SK-N-SH (cell line): ENCODE data around the gene DCXR. TPM values are rescaled to one million over a fixed set of nuclear protein-coding genes. Genes with fewer than 3 reads are reported as not detected.

Experiments used
- CTCF ChIA-PET: fragments of 300-600, 350-600 bp; formaldehyde crosslinking; extraction: SDS; loops from one replicate; lab custom pipeline; 2021; lab: Yijun Ruan, JAX
- POLR2A ChIA-PET: fragments of 350-600 bp; sonication (Branson Sonifier 250); formaldehyde crosslinking; extraction: SDS; loops from one replicate; lab custom pipeline; 2020; ENCODE audit warnings: antibody characterized with exemption, inconsistent platforms; lab: Yijun Ruan, JAX
- DNase-seq: peaks from one replicate; pipeline ENCODE4 v3.0.0; 2012
- H2AFZ ChIP-seq: fragments of 200-600 bp; sonication (generic); 2 replicates; pipeline ENCODE4 v1.8.1; 2016; ENCODE audit warnings: antibody characterized with exemption, mild to moderate bottlenecking, low read depth
- H3F3A ChIP-seq: fragments of 200-600 bp; sonication (generic); replicated peaks from 2 replicates; pipeline ENCODE3; 2016; ENCODE audit warnings: antibody characterized with exemption, mild to moderate bottlenecking; ENCODE audit not compliant: insufficient read depth
- H3K27ac ChIP-seq, 2 experiments: fragments of 200-500 bp in 1 of 2; fragments of 200-600 bp in 1 of 2; sonication (Bioruptor generic) in 1 of 2; sonication (generic), shearing (Covaris generic) in 1 of 2; 2 replicates each; pipeline versions ENCODE4 v1.5.1 to v1.6.1; 2014 to 2016; ENCODE audit warnings: low read depth in 2 of 2, inconsistent platforms in 1 of 2, low read length in 1 of 2, mild to moderate bottlenecking in 1 of 2, mixed read lengths in 1 of 2
- H3K27me3 ChIP-seq: fragments of 200-600 bp; sonication (generic), shearing (Covaris generic); 2 replicates; pipeline ENCODE4 v1.6.1; 2016; ENCODE audit warnings: mixed run types; ENCODE audit not compliant: insufficient read depth
- H3K36me3 ChIP-seq, 2 experiments: fragments of 200-500 bp in 1 of 2; fragments of 200-600 bp in 1 of 2; sonication (Bioruptor generic) in 1 of 2; sonication (generic) in 1 of 2; replicated peaks in 1 of 2; 2 replicates each; pipeline versions ENCODE3 to v1.5.1; 2014 to 2016; ENCODE audit warnings: low read length in 1 of 2, mild to moderate bottlenecking in 1 of 2; ENCODE audit not compliant: insufficient read depth in 2 of 2, control insufficient read depth in 1 of 2
- H3K4me1 ChIP-seq, 2 experiments: fragments of 200-500 bp in 1 of 2; fragments of 200-600 bp in 1 of 2; sonication (Bioruptor generic) in 1 of 2; sonication (generic), shearing (Covaris generic) in 1 of 2; 2 replicates each; pipeline versions ENCODE4 v1.5.1 to v1.6.1; 2014 to 2016; ENCODE audit warnings: low read depth in 1 of 2, low read length in 1 of 2, mixed run types in 1 of 2; ENCODE audit not compliant: insufficient read depth in 2 of 2, control insufficient read depth in 1 of 2
- H3K4me2 ChIP-seq: fragments of 200-600 bp; sonication (generic), shearing (Covaris generic); 2 replicates; pipeline ENCODE4 v1.6.1; 2017; ENCODE audit warnings: mixed run types
- H3K4me3 ChIP-seq, 2 experiments: fragments of 200-500 bp in 1 of 2; fragments of 200-600 bp in 1 of 2; sonication (Bioruptor generic) in 1 of 2; sonication (generic), shearing (Covaris generic) in 1 of 2; 2 replicates each; pipeline versions ENCODE4 v1.5.1 to v1.8.1; 2014 to 2016; ENCODE audit warnings: low read depth in 2 of 2, inconsistent platforms in 1 of 2, low read length in 1 of 2, mild to moderate bottlenecking in 1 of 2, mixed read lengths in 1 of 2, moderate library complexity in 1 of 2
- H3K79me2 ChIP-seq: fragments of 200-600 bp; sonication (generic); 2 replicates; pipeline ENCODE4 v1.8.1; 2017; ENCODE audit warnings: mild to moderate bottlenecking; ENCODE audit not compliant: insufficient read depth
- H3K9ac ChIP-seq: fragments of 200-600 bp; sonication (generic); 2 replicates; pipeline ENCODE4 v1.6.1; 2017; ENCODE audit warnings: mixed run types
- H3K9me2 ChIP-seq: fragments of 200-600 bp; sonication (generic); 2 replicates; pipeline ENCODE4 v1.6.1; 2017; ENCODE audit warnings: mixed run types
- H3K9me3 ChIP-seq: fragments of 200-600 bp; sonication (generic); 2 replicates; pipeline ENCODE4 v1.6.1; 2017; ENCODE audit warnings: mixed run types, mild to moderate bottlenecking, moderate library complexity
- H4K20me1 ChIP-seq: fragments of 200-600 bp; sonication (generic); 2 replicates; pipeline ENCODE4 v1.6.1; 2017; ENCODE audit warnings: mild to moderate bottlenecking, mixed run types; ENCODE audit not compliant: insufficient read depth
- CHD2 ChIP-seq: fragments of 150-350 bp; IDR thresholded peaks from 2 replicates; pipeline ENCODE4 v1.6.1; 2018; ENCODE audit warnings: low read length; ENCODE audit not compliant: partially characterized antibody
- ELF1 ChIP-seq: IDR thresholded peaks from 2 replicates; pipeline ENCODE4 v1.4.0; 2012
- FOSL2 ChIP-seq: IDR thresholded peaks from 2 replicates; pipeline ENCODE4 v1.4.0; 2012; ENCODE audit warnings: low read depth, mild to moderate bottlenecking, moderate library complexity, borderline replicate concordance
- FOXJ3 ChIP-seq: sonication (generic); formaldehyde crosslinking; IDR thresholded peaks from 2 replicates; pipeline ENCODE4 v1.5.1; 2020; ENCODE audit warnings: mild to moderate bottlenecking, missing genetic modification reagents
- FOXM1 ChIP-seq: IDR thresholded peaks from 2 replicates; pipeline ENCODE4 v1.4.0; 2012; ENCODE audit warnings: low read depth, mild to moderate bottlenecking
- GATA2 ChIP-seq: sonication (generic); formaldehyde crosslinking; IDR thresholded peaks from 2 replicates; pipeline ENCODE4 v1.5.0; 2020; ENCODE audit warnings: mild to moderate bottlenecking, missing genetic modification reagents
- JUND ChIP-seq: IDR thresholded peaks from 2 replicates; pipeline ENCODE4 v1.4.0; 2012
- NRF1 ChIP-seq: IDR thresholded peaks from 2 replicates; pipeline ENCODE4 v1.6.1; 2012; ENCODE audit warnings: low read depth, mild to moderate bottlenecking, low read length
- POLR2AphosphoS5 ChIP-seq: IDR thresholded peaks from 2 replicates; pipeline ENCODE4 v1.6.1; 2012; ENCODE audit warnings: low read depth, low read length
- RAD21 ChIP-seq: IDR thresholded peaks from 2 replicates; pipeline ENCODE4 v1.6.1; 2012; ENCODE audit warnings: mild to moderate bottlenecking, low read length
- RCOR1 ChIP-seq: fragments of 150-350 bp; IDR thresholded peaks from 2 replicates; pipeline ENCODE4 v1.6.1; 2017; ENCODE audit warnings: antibody characterized with exemption, low read length
- RFX5 ChIP-seq: IDR thresholded peaks from 2 replicates; pipeline ENCODE4 v1.6.1; 2012; ENCODE audit warnings: mild to moderate bottlenecking, improper control_type of control experiment, low read length
- SIN3A ChIP-seq: IDR thresholded peaks from 2 replicates; pipeline ENCODE4 v1.6.1; 2012; ENCODE audit warnings: low read depth, mild to moderate bottlenecking, low read length, moderate library complexity, borderline replicate concordance
- TEAD4 ChIP-seq: IDR thresholded peaks from 2 replicates; pipeline ENCODE4 v1.4.0; 2012; ENCODE audit warnings: mild to moderate bottlenecking, borderline replicate concordance; ENCODE audit not compliant: insufficient read depth
- YY1 ChIP-seq: IDR thresholded peaks from 2 replicates; pipeline ENCODE4 v1.4.0; 2012; ENCODE audit warnings: low read depth, mild to moderate bottlenecking
- WGBS: methylation state at CpG from one replicate; pipeline ENCODE4 v1.1.6; 2017; ENCODE audit warnings: low lambda C conversion rate; 5-methylcytosine and 5-hydroxymethylcytosine counted together
- polyA plus RNA-seq, 3 experiments: library from polyadenylated mRNA; depleted of rRNA; stranded (reverse); fragments of >200 nt; gene quantifications; 2 replicates each; pipeline ENCODE4 v1.2.3, GENCODE V29; 2012
- TF ChIP-seq, protein P1 (sequence below): IDR thresholded peaks from 2 replicates; pipeline ENCODE4; 2012
- TF ChIP-seq, protein P2 (sequence below): fragments of 150-350 bp; IDR thresholded peaks from 2 replicates; pipeline ENCODE4 v1.6.1; 2017; ENCODE audit warnings: antibody characterized with exemption, low read length, low read depth, borderline replicate concordance
- TF ChIP-seq, protein P3 (sequence below): IDR thresholded peaks from 2 replicates; pipeline ENCODE4 v1.4.0; 2012; ENCODE audit warnings: low read depth

Gene DCXR
- polyA plus RNA-seq, 1 of the 3 experiments (the other 2 are of a cell fraction) = 190 TPM

DNA sequence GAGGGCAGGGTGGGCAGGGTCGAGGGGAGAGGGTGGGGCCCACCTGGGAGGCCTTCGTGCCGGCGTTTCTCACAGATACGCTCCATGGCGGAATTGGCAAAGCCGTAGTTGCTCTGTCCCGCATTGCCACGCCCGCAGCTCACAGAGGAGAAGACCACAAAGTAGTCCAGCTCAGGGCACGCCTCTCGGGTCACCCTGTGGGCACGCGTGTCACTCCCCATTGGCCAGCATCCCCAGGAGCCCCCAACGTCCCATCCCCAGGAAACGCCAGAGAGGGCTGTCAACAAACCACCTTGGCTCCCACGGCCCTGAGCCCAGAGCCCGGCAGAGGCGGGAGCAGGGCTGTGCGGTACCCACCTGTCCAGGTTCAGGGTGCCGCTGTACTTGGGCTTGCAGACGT, 44.5 kb upstream of the DCXR start:
- ChIA-PET POLR2A (interaction anchor here (0.7 kb wide), 1 partner anchor 23 kb away, joined by 3 read pairs; no protein-coding TSS in a partner anchor), CTCF (interaction anchor here (1.2 to 2.6 kb wide), 3 partner anchors 20 to 122 kb away, joined by 3 to 12 read pairs (median 4); no protein-coding TSS in a partner anchor)
- Histone ChIP-seq H3K9me2 (no peaks in the 10 kb centered on the region), H3K27ac (no peak overlapping the region), H2AFZ (no peak overlapping the region), H3K9ac (no peak overlapping the region), H3K79me2 (no peaks in the 10 kb centered on the region), H3K4me2 (no peak overlapping the region), H3K36me3 (peaks cover 23 to 84% of the 10 kb centered on the region in 2 experiments), H3K4me3 (no peak overlapping the region), H3K4me1 (no peaks in the 10 kb centered on the region), H3K27me3 (no peaks in the 10 kb centered on the region), H3K9me3 (no peaks in the 10 kb centered on the region), H4K20me1 (no peaks in the 10 kb centered on the region), H3F3A (peaks cover 7% of the 10 kb centered on the region)
- no peak for DNase-seq
- 94% methylated on average over 17 of the region's 22 CpGs for WGBS
- no peak for TF ChIP-seq TEAD4
- TF ChIP-seq FOXM1 = no peak
- TF ChIP-seq ELF1 = no peak
- TF ChIP-seq SIN3A = no peak
- TF ChIP-seq NRF1 = no peak
- no peak for TF ChIP-seq RFX5
- TF ChIP-seq, protein P1, sequence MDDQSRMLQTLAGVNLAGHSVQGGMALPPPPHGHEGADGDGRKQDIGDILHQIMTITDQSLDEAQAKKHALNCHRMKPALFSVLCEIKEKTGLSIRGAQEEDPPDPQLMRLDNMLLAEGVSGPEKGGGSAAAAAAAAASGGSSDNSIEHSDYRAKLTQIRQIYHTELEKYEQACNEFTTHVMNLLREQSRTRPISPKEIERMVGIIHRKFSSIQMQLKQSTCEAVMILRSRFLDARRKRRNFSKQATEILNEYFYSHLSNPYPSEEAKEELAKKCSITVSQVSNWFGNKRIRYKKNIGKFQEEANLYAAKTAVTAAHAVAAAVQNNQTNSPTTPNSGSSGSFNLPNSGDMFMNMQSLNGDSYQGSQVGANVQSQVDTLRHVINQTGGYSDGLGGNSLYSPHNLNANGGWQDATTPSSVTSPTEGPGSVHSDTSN = no peak
- TF ChIP-seq FOXJ3 (CRISPR knock-in tag) = no peak
- no peak for TF ChIP-seq CHD2
- TF ChIP-seq, protein P2, sequence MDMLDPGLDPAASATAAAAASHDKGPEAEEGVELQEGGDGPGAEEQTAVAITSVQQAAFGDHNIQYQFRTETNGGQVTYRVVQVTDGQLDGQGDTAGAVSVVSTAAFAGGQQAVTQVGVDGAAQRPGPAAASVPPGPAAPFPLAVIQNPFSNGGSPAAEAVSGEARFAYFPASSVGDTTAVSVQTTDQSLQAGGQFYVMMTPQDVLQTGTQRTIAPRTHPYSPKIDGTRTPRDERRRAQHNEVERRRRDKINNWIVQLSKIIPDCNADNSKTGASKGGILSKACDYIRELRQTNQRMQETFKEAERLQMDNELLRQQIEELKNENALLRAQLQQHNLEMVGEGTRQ = no peak

DNA sequence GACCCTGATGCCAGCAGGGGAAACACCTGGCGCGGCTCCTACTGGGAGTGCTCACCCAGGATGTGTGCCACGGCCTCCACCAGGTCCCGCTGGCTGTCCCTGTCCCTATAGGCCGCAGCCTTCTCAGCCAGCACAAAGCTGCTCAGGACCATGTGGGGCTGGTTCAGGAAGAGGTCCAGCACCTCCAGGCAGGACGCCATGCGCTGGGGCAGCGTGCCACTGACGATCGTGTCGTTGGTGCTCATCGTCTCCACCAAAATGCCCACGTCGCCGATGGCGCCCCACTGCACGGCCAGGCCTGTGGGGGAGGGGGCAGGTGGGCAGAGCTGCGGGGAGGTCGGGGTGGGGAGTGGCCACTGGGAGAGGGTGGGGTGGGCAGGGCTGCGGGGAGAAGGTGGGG, 44.0 kb upstream of the DCXR start:
- Histone ChIP-seq H3K4me2 (no peak overlapping the region), H3K9me2 (no peaks in the 10 kb centered on the region), H3K9me3 (no peaks in the 10 kb centered on the region), H3K4me3 (no peak overlapping the region), H3K36me3 (peaks cover 22 to 80% of the 10 kb centered on the region in 2 experiments), H3K27me3 (no peaks in the 10 kb centered on the region), H3K9ac (no peak overlapping the region), H3K27ac (no peak overlapping the region), H4K20me1 (no peaks in the 10 kb centered on the region), H3F3A (peaks cover 11% of the 10 kb centered on the region), H3K4me1 (no peaks in the 10 kb centered on the region), H3K79me2 (no peaks in the 10 kb centered on the region), H2AFZ (no peak overlapping the region)
- CTCF ChIA-PET = interaction anchor here (2.6 kb wide), 1 partner anchor 51 kb away, joined by 12 read pairs; no protein-coding TSS in a partner anchor
- WGBS = 97% methylated on average over 17 of the region's 20 CpGs
- POLR2A ChIA-PET = interaction anchor here (0.6 kb wide), 1 partner anchor 58 kb away, joined by 3 read pairs; no protein-coding TSS in a partner anchor
- DNase-seq = no peak
- TF ChIP-seq, protein P2 = no peak
- no peak for TF ChIP-seq JUND
- no peak for TF ChIP-seq RCOR1
- TF ChIP-seq POLR2AphosphoS5 = no peak
- TF ChIP-seq YY1 = no peak
- no peak for TF ChIP-seq SIN3A
- no peak for TF ChIP-seq FOSL2
- no peak for TF ChIP-seq RAD21
- TF ChIP-seq, protein P3, sequence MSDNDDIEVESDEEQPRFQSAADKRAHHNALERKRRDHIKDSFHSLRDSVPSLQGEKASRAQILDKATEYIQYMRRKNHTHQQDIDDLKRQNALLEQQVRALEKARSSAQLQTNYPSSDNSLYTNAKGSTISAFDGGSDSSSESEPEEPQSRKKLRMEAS = no peak
- TF ChIP-seq GATA2 (CRISPR knock-in tag) = no peak
- no peak for TF ChIP-seq CHD2
